Loucy (cell line): ENCODE results near the gene TMTC3.

ENCODE experiments used
- H2AFZ ChIP-seq: fragments of 200-600 bp; sonication (generic); 2 replicates; pipeline ENCODE4 v1.6.0; 2016; ENCODE audit warnings: antibody characterized with exemption, mild to moderate bottlenecking, low read length, moderate library complexity
- H3F3A ChIP-seq: fragments of 200-600 bp; 2 replicates; pipeline ENCODE4 v1.6.0; 2016; ENCODE audit warnings: antibody characterized with exemption, low read depth, mild to moderate bottlenecking
- H3K27me3 ChIP-seq: fragments of 200-600 bp; sonication (generic); 2 replicates; pipeline ENCODE4 v1.6.1; 2014; ENCODE audit warnings: low read length, mild to moderate bottlenecking; ENCODE audit not compliant: insufficient read depth, poor library complexity, severe bottlenecking
- H3K36me3 ChIP-seq: fragments of 200-600 bp; sonication (generic); 2 replicates; pipeline ENCODE4 v1.6.1; 2016; ENCODE audit warnings: low read length; ENCODE audit not compliant: insufficient read depth
- H3K4me1 ChIP-seq: fragments of 200-600 bp; sonication (generic); 2 replicates; pipeline ENCODE4 v1.5.1; 2014; ENCODE audit warnings: low read length, mild to moderate bottlenecking; ENCODE audit not compliant: insufficient read depth, poor library complexity, severe bottlenecking
- H3K4me2 ChIP-seq: fragments of 200-600 bp; sonication (generic); 2 replicates; pipeline ENCODE4 v1.6.0; 2014; ENCODE audit warnings: antibody characterized with exemption, low read length, low read depth, mild to moderate bottlenecking; ENCODE audit not compliant: poor library complexity, severe bottlenecking
- H3K4me3 ChIP-seq: fragments of 200-600 bp; sonication (generic); 2 replicates; pipeline ENCODE4 v1.5.1; 2014; ENCODE audit warnings: low read length, mild to moderate bottlenecking, mixed read lengths; ENCODE audit not compliant: poor library complexity, severe bottlenecking
- H3K79me2 ChIP-seq: fragments of 200-600 bp; sonication (generic); 2 replicates; pipeline ENCODE4 v1.6.1; 2014; ENCODE audit warnings: low read length; ENCODE audit not compliant: insufficient read depth
- H3K9ac ChIP-seq: fragments of 200-600 bp; sonication (generic); 2 replicates; pipeline ENCODE4 v1.6.0; 2014; ENCODE audit warnings: mild to moderate bottlenecking, low read depth, low read length, moderate library complexity; ENCODE audit not compliant: poor library complexity, severe bottlenecking
- H3K9me2 ChIP-seq: fragments of 200-600 bp; sonication (generic); replicated peaks from 2 replicates; pipeline ENCODE4 v1.6.1; 2016; ENCODE audit warnings: low read depth, low read length, mixed read lengths
- H3K9me3 ChIP-seq: fragments of 200-600 bp; sonication (generic); 2 replicates; pipeline ENCODE4 v1.6.1; 2014; ENCODE audit warnings: mild to moderate bottlenecking, antibody characterized with exemption, low read length, low read depth; ENCODE audit not compliant: insufficient read depth
- H4K20me1 ChIP-seq: fragments of 200-600 bp; sonication (generic); 2 replicates; pipeline ENCODE4 v1.6.0; 2014; ENCODE audit warnings: antibody characterized with exemption, low read length, mild to moderate bottlenecking; ENCODE audit not compliant: insufficient read depth, poor library complexity, severe bottlenecking
- CTCF ChIP-seq: fragments of 200-600 bp; sonication (generic); conservative IDR thresholded peaks from 2 replicates; pipeline ENCODE4 v1.5.1; 2014; ENCODE audit warnings: mild to moderate bottlenecking, antibody characterized with exemption, low read length
- EZH2phosphoT487 ChIP-seq: fragments of 200-600 bp; IDR thresholded peaks from 2 replicates; pipeline ENCODE4 v1.6.1; 2018; ENCODE audit warnings: antibody characterized with exemption, mild to moderate bottlenecking, moderate library complexity, borderline replicate concordance

Gene TMTC3

GRCh38 chr12:88141774-88142609 lies at the start of gene TMTC3, which contains the start of gene CEP290:
TMTC3 (plus strand) TSS chr12:88142307; CDS start chr12:88148316, 6,009 bp downstream.
CEP290 (minus strand) TSS chr12:88142088; CDS start chr12:88141307, 781 bp downstream.
- Histone ChIP-seq H3K9me2 (no peaks in the 10 kb centered on the region), H3K4me2 (peak within 1 kb of the TSS; percentile 92), H3K36me3 (no peaks in the 10 kb centered on the region), H3K4me1 (peaks cover 42% of the 10 kb centered on the region), H3K4me3 (peak within 1 kb of the TSS; percentile 85), H3F3A (no peaks in the 10 kb centered on the region), H3K79me2 (peaks cover 26% of the 10 kb centered on the region), H3K27me3 (no peaks in the 10 kb centered on the region), H3K9ac (peak within 1 kb of the TSS; percentile 77), H2AFZ (peak within 1 kb of the TSS; percentile 90), H4K20me1 (no peaks in the 10 kb centered on the region), H3K9me3 (no peaks in the 10 kb centered on the region)
- TF ChIP-seq EZH2phosphoT487 (no peak), CTCF (no peak)

- Histone ChIP-seq H3F3A (no peaks in the 10 kb centered on the region), H3K36me3 (peaks cover 9% of the 10 kb centered on the region; the same call in 1 of the 2 replicates), H3K4me2 (no peak overlapping the region), H3K9ac (no peak overlapping the region), H3K27me3 (no peaks in the 10 kb centered on the region), H2AFZ (no peak overlapping the region), H3K79me2 (no peaks in the 10 kb centered on the region), H3K9me2 (no peaks in the 10 kb centered on the region), H3K4me3 (no peak overlapping the region), H3K4me1 (no peaks in the 10 kb centered on the region), H3K9me3 (no peaks in the 10 kb centered on the region), H4K20me1 (no peaks in the 10 kb centered on the region)
- TF ChIP-seq EZH2phosphoT487 (no peak), CTCF (no peak)
Observed at GRCh38 chr12:88092771-88093170, 49.3 kb upstream of the TMTC3 start.

- Histone ChIP-seq H3K79me2 (no peaks in the 10 kb centered on the region), H3K27me3 (no peaks in the 10 kb centered on the region), H3K4me1 (no peaks in the 10 kb centered on the region), H3K36me3 (peaks cover 9% of the 10 kb centered on the region; the same call in 1 of the 2 replicates), H3K9ac (no peak overlapping the region), H3K9me3 (no peaks in the 10 kb centered on the region), H3F3A (no peaks in the 10 kb centered on the region), H4K20me1 (no peaks in the 10 kb centered on the region), H3K4me3 (no peak overlapping the region), H2AFZ (no peak overlapping the region), H3K9me2 (no peaks in the 10 kb centered on the region), H3K4me2 (no peak overlapping the region)
- TF ChIP-seq EZH2phosphoT487 (no peak), CTCF (no peak)
Observed at GRCh38 chr12:88093573-88093972, 48.5 kb upstream of the TMTC3 start.
